SKM-1 (cell line): Measurements from ENCODE around the gene HADH.
"Not testable (repeated sequence)": the region's sequence is repeated elsewhere in the genome, so short reads cannot be mapped to it uniquely, and the experiment has no call there.

ENCODE experiments used
- DNase-seq: peaks from one replicate; lab custom pipeline; 2025; ENCODE audit not compliant: unreplicated experiment; lab: John Stamatoyannopoulos, UW

The HADH gene

DNA sequence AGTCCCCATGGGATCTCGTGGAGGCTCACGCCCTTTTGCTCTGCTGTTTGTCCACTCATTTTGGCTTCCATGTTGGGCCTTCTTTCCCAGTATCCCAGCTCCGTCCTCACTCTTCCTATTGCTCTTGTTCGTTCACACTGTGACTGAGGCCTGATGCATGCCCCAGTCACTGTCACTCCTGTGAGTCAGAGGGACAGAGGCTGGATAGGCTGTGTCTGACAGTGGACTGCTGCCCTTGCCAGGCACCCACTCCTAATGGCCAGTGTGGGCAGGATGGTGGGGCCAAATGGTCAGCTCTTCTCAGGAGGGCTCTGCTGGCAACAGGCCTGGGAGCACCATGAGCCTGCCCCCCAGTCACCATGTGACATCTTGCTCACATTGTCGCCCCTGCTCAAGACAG, 40.0 kb downstream of the HADH start:
- no peak for DNase-seq

DNA sequence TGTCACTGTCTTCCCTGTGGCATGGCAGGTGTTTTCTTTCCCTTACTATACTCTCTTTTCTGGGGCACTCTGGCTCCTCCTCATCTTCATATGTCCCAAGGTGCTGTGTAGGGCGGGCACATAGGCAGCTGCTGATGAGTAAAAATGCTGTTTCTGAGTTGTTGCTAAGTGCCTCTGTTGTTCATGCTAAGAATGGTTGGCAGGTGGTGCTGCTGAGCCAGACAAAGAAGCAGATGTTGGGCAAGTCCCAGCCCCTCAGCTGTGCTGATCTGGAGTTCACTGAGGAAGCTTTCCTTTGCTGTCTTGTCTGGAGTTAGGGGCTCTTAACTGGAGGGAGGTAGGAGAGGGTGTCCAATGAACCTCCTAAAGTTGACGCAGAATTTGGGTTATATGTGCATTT, 40.6 kb downstream of the HADH start:
- DNase-seq, result peak; percentile 30

DNA sequence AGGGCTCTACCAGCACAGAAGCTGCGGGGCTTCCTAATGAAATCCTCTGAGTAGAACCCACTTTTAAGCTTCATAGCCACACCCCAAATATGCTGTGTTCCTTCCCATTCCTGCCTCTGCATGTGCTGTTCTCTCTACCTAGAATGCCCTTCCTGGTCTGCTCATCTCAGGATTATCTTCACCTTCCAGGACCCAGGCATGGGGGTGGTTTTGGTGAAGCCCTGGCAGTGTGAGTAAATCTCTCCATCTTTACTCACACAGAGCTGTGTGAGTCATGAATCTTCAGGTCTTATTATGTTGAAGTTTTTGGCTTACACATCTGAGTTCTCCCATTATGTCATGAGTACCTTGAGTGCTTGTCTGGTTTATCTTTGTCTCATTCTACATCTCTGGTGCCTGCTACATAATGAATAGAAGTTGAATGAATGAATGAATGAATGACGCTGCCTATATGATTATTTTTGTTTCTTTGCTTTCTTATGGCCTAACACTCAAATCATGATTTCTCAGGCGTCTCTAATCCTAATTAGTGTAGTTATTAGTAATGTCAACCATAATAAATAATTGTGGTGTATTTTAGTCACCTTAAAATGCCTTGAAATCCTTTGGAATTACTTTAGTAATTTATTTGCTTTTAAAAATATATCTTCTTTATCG, 41.9 kb downstream of the HADH start:
- no peak for DNase-seq

DNA sequence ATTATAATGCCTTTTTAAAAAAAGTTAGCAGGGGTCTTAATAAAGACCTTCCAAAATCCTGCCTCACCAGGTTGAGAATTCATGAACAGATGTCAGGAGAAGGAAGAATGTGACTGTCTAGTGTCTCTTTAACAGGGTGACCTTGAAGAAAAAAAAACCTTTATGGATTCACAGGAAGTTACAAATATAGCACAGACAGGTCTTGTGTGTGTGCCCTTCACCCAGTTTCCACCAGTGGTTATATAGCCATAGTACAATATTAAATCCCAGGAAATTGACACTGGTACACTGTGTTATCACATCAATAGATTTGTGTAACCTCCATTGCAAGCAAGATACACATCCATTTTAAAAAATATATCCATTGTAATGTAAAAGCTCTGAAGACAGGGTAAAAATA, 43.7 kb downstream of the HADH start:
- no peak for DNase-seq

DNA sequence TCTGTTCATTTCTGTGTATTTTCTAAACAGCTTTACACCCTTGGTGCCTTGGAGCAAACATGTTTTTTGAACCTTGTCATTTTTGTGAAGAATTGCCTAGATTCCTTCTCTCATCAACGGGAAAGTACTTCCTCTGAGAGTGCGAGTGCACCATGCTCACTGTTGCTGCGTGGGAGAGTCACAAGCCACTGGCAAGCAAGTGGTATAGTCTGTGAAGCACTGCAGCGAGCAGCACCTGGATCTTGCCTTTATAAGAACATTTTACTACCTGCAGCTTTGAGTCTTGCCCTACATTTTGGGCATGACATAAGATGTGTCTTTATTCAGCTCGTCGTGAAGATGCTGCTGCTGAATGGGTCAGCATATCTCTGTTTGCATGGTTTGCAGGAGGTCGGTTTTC, 44.9 kb downstream of the HADH start:
- no peak for DNase-seq

DNA sequence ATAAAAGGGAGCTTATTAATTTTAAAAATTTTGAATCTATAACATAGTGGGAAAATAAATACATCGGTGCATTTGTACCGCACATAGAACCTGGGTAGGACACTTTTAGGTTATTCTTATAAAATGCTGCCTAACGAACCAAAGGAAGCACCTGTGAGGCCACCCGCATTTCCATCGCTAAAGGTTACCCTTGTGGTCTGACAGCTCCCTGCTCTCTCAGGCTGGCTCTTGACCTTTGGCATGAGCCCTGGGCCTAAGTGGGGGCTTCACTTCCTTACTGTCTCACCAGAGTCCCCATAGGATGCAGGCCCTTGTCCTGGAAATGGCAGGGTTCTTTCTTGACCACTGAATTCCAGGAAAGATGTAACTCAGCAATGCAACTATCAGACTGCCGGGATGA, 46.0 kb downstream of the HADH start:
- no peak for DNase-seq

DNA sequence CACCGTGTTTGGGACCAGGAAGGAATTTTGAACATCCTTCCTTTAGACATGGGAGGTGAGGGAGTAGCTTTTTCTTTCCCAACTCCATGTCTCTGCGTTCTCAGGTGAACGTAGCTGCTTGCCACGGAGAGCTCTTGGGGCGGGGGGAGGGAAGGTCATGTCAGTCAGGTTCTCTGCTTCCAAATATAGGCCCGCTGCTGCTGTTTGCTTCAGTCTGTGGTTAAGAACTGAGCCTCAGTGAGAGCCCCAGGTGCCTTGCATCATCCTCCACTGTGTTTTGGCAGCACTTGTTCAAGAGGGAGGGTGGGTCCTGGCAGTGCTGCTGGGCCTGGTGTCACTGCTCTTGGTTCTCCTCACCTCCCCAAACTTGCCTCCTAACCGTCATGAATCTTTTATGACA, 46.5 kb downstream of the HADH start:
- peak; percentile 37 for DNase-seq

DNA sequence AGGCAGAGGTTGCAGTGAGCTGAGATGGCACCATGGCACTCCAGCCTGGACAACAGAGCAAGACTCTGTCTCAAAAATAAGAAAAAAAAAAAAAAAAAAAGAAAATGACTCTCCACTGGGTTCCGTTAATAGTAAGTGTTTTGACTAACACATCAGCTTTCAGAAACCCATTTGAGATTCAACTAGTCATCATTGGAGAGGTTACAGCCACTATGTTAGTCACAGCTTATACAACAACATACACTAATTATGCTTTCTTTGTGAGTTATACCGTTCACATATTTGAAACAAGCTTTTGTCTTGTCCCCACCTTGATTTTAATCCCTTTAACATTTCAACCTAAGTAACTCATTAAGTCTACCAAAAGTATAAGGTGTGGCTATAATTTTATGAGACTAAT, 48.2 kb downstream of the HADH start:
- no peak for DNase-seq

DNA sequence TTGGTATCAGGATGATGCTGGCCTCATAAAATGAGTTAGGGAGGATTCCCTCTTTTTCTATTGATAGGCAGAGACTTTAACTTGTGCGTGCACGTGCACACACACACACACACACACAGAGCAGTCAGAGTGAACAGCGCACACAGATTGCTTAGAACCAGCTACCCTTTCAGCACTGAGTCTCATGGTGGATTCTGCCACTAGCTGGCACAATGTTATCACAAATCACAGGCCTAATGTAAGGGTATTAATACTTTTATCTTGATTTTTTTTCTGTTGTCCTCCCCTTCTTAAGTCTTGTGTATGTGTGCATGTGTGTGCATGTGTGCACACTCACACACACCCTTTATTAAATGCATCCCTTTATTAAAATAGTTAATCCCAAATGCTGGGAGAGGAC, 53.2 kb downstream of the HADH start:
- no peak for DNase-seq

DNA sequence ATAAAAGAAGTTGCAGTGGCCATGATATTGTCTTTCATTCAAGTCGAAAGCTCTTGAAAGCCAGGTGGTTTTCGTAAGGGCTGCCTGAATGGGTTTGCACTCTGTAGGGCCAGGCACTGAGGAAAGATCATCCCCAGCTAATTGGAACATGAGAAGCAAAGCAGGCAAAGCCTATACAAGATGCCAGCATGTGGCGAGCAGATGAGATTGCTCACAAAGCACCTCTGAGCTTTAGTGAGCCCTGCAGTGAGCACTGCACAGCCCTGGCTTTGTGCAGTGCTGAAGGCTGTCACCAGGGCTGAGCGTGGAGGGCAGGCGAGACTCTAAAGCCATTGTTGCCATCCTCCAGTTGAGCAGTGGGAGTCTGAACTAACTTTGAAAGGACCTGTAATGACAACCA, 53.8 kb downstream of the HADH start:
- no peak for DNase-seq

DNA sequence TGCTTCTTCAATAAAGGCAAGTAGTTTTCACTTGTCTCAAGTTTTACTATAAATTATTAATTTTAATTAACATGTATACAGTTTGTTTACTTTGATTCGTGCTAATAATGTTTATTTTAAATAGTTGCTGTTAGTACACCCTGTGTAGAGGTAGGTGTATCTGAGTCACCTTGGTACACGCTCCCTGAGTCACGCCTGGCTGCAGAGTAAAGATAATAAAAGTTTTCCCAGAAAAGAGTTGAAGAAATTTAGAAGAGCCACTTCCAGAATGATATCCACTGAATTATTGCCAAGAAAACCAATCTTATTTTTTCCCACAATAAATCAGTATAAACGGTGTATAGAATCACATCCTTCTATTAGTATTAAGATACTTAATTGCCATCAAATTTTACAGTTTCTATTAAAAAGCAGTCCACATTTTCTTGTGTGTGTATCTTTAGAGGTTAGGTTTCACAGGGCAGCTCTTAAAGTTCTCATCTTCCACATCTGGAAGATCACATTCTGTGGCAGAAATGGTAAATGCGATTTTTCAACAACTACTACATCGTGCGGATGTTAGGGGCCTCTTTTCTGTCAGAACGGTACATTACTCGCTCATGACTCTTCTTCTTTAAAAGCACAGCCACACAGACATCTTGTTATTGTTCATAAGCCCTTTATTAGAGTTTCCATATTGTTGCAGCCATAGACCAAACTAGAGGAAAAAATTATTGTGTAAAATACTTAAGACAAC, 55.4 kb downstream of the HADH start:
- DNase-seq, result no peak

DNA sequence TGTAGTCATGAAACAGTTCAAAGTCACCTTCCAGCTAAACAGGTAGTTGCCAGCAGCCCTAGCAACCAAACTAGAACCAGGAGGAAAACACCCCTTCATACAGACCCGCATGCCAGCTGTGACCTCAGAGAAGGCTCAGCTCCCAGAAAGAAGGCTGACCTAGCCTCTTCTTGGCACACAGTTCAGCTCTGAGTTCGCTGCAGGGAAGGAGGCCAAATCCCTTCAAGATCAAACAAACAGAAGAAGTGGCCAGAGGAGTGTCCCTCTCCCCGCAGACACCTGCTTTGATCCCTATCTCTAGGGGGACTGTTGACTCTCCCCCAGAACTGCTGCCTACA, 56.0 kb downstream of the HADH start:
- DNase-seq, result no peak

DNA sequence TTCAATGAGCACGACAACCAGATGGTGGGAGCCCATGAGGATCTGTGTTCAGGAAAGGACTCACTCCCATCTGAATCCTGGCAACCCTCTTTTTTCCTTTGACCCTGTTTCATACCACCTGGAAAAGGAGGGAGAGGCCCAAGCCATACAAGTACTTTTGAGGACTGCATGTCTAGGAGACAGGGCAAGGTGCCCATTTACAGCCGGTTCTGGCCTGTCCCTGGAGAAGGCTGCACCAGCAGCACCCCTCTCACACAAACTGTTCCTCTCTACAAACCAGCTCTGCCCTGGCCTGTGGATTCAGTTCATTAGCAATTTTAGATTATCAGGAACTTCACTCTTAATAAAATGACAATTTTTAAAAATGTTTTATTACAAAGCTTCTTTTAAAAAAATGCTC, 57.5 kb downstream of the HADH start:
- DNase-seq, result no peak

DNA sequence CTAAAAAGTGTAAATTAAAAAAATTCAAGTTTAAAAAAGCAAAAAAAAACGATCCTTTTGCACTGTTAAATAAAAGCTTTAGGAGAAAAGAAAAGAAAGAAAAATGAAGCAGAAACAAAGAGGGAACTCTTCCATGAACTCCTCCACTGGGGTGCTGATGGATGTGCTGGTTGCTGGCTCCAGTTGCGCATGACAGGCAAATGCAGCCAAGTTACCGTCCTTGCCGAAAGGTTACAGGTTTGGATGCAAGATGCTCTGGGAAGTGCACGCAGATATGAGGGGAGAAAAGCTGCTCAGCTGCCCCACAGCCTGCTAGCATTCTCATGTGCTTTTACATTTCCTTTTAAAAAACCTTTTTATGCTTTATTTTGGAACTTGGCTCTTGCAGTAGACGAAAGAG, 58.5 kb downstream of the HADH start:
- no peak for DNase-seq

DNA sequence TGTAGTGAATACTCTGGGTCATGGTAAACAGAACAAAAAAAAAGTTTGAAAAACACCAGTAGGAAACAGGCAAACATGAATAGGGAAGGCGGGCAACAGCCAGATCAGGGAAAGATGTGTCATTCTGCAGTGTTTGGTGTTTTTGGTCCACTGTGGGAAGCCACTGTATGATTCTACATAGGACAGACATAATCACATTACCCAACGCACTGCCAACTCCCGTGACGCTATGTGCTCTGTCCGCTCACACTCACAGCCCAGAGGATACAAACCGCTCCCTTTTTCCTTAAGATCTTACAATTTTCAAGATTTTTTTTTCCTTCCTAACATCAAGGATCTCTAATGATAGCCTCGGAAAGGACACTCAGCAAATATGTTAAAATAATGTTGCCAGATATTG, 59.3 kb downstream of the HADH start:
- DNase-seq, result no peak

DNA sequence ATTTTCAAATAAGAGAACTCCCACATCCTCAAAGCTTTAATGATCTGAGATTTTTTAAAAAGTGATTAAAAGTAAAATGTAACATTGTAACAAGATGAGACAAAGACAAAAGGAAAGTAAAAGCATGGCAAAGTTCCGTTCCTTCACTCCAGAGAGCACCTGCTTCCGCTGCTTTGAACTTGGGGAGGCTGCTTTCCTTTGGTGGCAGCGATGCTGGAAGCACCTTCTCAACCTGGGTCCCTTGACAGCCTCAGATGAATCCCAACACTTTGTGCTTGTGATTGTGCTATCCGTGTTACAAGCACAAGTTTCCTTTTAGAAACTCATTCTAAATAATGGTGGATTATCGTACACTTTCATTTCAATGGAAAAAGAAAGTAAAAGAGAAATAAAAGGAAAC, 59.7 kb downstream of the HADH start:
- DNase-seq, result no peak

DNA sequence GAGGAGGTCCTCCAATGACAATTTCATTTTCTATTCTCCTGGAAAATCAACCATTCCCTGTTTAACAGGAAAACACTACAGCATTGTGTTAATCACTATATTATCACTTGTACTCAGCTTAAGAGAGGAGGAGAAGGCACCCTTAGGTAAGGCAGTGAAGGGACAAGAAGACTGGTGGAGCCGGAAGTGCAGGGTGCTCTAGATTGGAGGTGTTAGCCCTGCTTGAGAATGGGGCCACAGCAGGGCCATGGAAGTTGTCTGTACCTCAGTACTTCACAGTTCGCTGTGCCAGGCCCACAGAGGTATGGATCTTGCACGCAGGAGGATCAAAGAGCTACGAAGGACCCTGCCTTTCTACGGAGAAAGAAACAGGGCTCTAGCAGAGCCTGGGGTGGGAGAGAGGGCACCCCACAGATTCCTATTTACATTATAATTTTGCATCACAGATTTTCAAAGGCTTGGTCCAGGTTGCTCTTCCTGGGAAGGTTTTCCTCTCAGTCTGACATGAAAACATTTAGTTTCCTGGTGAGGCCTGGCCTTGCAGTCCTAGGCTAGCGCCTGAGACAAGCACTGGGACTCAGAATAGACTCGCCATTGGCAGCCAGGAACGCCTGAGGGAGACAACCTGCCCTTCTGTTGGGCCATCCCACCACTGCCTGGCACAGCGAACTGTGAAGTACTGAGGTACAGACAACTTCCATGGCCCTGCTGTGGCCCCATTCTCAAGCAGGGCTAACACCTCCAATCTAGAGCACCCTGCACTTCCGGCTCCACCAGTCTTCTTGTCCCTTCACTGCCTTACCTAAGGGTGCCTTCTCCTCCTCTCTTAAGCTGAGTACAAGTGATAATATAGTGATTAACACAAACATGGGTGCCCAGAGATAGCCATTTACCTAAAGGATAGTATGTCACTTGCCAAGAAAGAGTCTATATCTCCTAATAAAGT, 60.8 kb downstream of the HADH start:
- not testable (repeated sequence) for DNase-seq

DNA sequence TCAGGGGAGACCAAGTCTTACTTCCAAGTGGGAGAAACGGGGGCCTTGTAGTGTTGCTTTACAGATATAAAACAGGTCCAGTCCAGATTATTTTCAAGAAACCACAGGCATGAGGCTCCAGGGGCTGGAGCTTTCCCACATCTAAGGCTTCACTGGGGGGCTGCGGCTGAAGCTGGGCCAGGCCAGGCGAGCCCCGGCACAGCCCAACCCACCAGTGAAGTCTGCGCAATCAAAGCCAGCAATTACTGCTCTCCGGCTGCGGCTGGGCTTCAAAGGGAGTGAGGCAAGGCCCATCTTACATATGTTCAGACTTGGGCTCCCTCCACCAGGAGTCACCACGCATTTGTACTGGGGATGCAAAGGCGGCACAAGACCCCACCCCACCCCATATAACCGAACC, 61.7 kb downstream of the HADH start:
- DNase-seq, result no peak

DNA sequence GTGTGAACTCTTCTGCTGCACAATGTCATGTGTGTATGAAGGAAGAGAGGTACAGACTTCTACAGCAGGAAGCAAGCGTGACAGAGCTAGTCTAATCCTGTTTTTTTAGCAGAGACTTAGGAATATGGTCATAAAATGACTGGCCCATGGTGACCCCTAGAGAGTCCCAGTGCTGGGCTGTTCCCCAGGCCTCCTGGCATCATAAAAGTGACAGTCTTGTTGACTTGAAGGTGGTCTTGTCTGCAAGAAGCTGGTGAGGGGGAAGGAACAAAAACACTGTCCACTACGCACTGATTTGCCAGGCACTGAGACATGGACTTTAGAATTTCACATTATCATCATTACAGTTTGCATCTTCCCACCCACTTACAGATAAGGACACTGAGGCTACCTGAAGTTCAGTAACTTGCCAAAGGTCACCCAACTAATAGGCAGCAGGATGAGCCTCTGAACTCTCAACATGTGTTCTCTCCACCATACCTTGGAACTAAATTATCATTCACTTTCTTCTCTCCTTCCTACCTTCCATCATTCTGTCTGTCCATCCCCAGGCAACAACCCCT, 63.0 kb downstream of the HADH start:
- DNase-seq, result no peak

DNA sequence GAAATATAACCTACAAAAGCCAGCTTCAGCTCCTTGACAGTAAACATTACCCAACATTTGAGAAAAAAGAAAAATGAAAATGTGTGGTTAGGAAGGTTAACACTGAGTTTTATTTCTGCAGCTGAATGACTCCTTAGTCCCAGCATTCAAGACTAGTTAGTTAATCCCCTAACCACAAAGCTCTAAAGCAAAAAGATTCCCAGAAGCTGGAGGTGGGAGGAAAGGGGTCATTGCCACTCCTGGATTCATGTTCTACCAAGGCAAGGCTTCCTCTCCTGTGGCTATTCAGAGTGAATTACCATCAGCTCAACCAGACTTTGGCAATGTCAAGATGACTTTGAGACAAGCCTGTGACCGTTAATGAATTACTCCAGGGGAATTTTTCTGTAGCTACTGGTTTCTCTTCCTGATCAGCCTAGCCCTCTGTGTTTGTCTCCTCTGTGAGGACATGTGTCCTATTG, 63.6 kb downstream of the HADH start:
- no peak for DNase-seq

DNA sequence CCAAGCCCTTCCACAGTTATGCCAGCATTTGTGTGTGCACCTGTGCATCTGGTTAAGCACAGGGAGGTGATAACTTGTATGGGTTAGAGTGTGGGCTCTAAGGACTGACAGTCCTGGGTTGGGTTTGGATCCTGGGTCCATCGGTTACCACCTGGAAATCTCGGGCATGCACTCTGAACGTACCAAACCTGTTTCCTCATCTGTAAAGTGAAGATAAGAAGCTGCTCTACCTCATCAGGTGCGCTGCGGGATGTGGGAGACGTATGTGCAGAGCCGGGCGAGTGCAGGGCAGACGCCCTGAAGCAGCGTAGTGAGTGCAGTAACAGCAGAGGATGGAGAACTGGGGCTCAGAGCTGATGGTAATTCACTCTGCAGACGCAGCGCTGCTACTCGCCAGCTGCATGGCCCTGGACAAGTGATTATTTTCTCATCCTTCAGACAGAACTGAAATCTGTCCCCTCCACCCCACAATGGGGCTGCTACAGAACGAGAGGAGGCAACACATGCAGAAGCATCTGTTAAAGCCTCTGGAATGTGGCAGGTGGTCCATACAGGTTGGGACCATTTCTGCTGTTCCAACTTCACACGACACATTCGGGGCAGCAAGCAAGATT, 64.4 kb downstream of the HADH start:
- no peak for DNase-seq
